ENCODE measurements around the gene RRP36.
A peak's percentile ranks its signal among the peaks of the same experiment; 100 is the strongest.
"Not testable (repeated sequence)": the region's sequence is repeated elsewhere in the genome, so short reads cannot be mapped to it uniquely, and the experiment has no call there.

The RRP36 gene

GRCh38 chr6:42989923-42990322, 31.5 kb upstream of the RRP36 start:
- Mint-ChIP-seq H3K9me3 (no peaks in the 10 kb centered on the region), H3K36me3 (ENCODE audit: low read depth) (peaks cover 66% of the 10 kb centered on the region), H3K4me1 (ENCODE audit: low read depth) (peaks cover 53% of the 10 kb centered on the region), H3K27me3 (no peaks in the 10 kb centered on the region), H3K27ac (no peak overlapping the region), H3K4me3 (no peak overlapping the region)
- DNase-seq = no peak

GRCh38 chr6:42993445-42993844, 28.0 kb upstream of the RRP36 start:
- peaks cover 27% of the 10 kb centered on the region for H3K4me1 Mint-ChIP-seq (ENCODE audit: low read depth)
- H3K4me3 Mint-ChIP-seq = no peak overlapping the region
- DNase-seq = no peak

GRCh38 chr6:42996513-42996912, 24.9 kb upstream of the RRP36 start:
- Mint-ChIP-seq H3K9me3 (no peaks in the 10 kb centered on the region), H3K27me3 (no peaks in the 10 kb centered on the region), H3K4me3 (no peak overlapping the region), H3K27ac (no peak overlapping the region), H3K36me3 (ENCODE audit: low read depth) (peaks cover 23% of the 10 kb centered on the region), H3K4me1 (ENCODE audit: low read depth) (peaks cover 11% of the 10 kb centered on the region)
- DNase-seq = no peak

More at GRCh38 chr6:42993445-42993844, 28.0 kb upstream of the RRP36 start:
- H3K9me3 Mint-ChIP-seq = no peaks in the 10 kb centered on the region
- H3K27me3 Mint-ChIP-seq = no peaks in the 10 kb centered on the region
- H3K27ac Mint-ChIP-seq = peak overlapping the region; percentile 5
- H3K36me3 Mint-ChIP-seq (ENCODE audit: low read depth) = peaks cover 44% of the 10 kb centered on the region

GRCh38 chr6:42998205-42998604, 23.2 kb upstream of the RRP36 start:
- peaks cover 21% of the 10 kb centered on the region for H3K36me3 Mint-ChIP-seq (ENCODE audit: low read depth)
- H3K27ac Mint-ChIP-seq = not testable (repeated sequence)

GRCh38 chr6:43001843-43002242, 19.6 kb upstream of the RRP36 start:
- Mint-ChIP-seq H3K27ac (no peak overlapping the region), H3K36me3 (ENCODE audit: low read depth) (peaks cover 26% of the 10 kb centered on the region), H3K27me3 (no peaks in the 10 kb centered on the region), H3K4me1 (ENCODE audit: low read depth) (peaks cover 4% of the 10 kb centered on the region), H3K9me3 (no peaks in the 10 kb centered on the region), H3K4me3 (no peak overlapping the region)
- no peak for DNase-seq

More at GRCh38 chr6:42998205-42998604, 23.2 kb upstream of the RRP36 start:
- DNase-seq, H3K27me3 Mint-ChIP-seq, H3K9me3 Mint-ChIP-seq, H3K4me3 Mint-ChIP-seq: not testable (repeated sequence)
- H3K4me1 Mint-ChIP-seq (ENCODE audit: low read depth) = peaks cover 11% of the 10 kb centered on the region

- H3K27me3 Mint-ChIP-seq = no peaks in the 10 kb centered on the region
- H3K4me1 Mint-ChIP-seq (ENCODE audit: low read depth) = peaks cover 4% of the 10 kb centered on the region
- peaks cover 60% of the 10 kb centered on the region for H3K36me3 Mint-ChIP-seq (ENCODE audit: low read depth)
- no peaks in the 10 kb centered on the region for H3K9me3 Mint-ChIP-seq
- DNase-seq = no peak
- H3K4me3 Mint-ChIP-seq = no peak overlapping the region
- H3K27ac Mint-ChIP-seq = peak overlapping the region; percentile 42
Measured at GRCh38 chr6:43005844-43006243, 15.6 kb upstream of the RRP36 start.

GRCh38 chr6:43006251-43006650, 15.2 kb upstream of the RRP36 start:
- no peaks in the 10 kb centered on the region for H3K27me3 Mint-ChIP-seq
- peaks cover 64% of the 10 kb centered on the region for H3K36me3 Mint-ChIP-seq (ENCODE audit: low read depth)
- no peak for DNase-seq
- H3K9me3 Mint-ChIP-seq = no peaks in the 10 kb centered on the region
- H3K4me1 Mint-ChIP-seq (ENCODE audit: low read depth) = peaks cover 8% of the 10 kb centered on the region
- no peak overlapping the region for H3K4me3 Mint-ChIP-seq
- no peak overlapping the region for H3K27ac Mint-ChIP-seq

- Mint-ChIP-seq H3K9me3 (no peaks in the 10 kb centered on the region), H3K4me1 (ENCODE audit: low read depth) (peaks cover 17% of the 10 kb centered on the region), H3K4me3 (no peak overlapping the region), H3K36me3 (ENCODE audit: low read depth) (peaks cover 73% of the 10 kb centered on the region), H3K27ac (no peak overlapping the region), H3K27me3 (no peaks in the 10 kb centered on the region)
- no peak for DNase-seq
Measured at GRCh38 chr6:43007126-43007525, 14.3 kb upstream of the RRP36 start.

- H3K4me1 Mint-ChIP-seq (ENCODE audit: low read depth) = peaks cover 31% of the 10 kb centered on the region
- peaks cover 86% of the 10 kb centered on the region for H3K36me3 Mint-ChIP-seq (ENCODE audit: low read depth)
- no peaks in the 10 kb centered on the region for H3K9me3 Mint-ChIP-seq
- peak; percentile 55 for DNase-seq
- no peak overlapping the region for H3K4me3 Mint-ChIP-seq
- H3K27ac Mint-ChIP-seq = peak overlapping the region; percentile 68
- no peaks in the 10 kb centered on the region for H3K27me3 Mint-ChIP-seq
Measured at GRCh38 chr6:43009124-43009523, 12.3 kb upstream of the RRP36 start.

- Mint-ChIP-seq H3K4me3 (peak overlapping the region; percentile 31), H3K27me3 (no peaks in the 10 kb centered on the region), H3K9me3 (no peaks in the 10 kb centered on the region), H3K4me1 (ENCODE audit: low read depth) (peaks cover 44% of the 10 kb centered on the region), H3K36me3 (ENCODE audit: low read depth) (peaks cover 85% of the 10 kb centered on the region), H3K27ac (peak overlapping the region; percentile 97)
- no peak for DNase-seq
Measured at GRCh38 chr6:43011207-43011606, 10.2 kb upstream of the RRP36 start.

- DNase-seq = no peak
- H3K4me1 Mint-ChIP-seq (ENCODE audit: low read depth) = peaks cover 55% of the 10 kb centered on the region
- H3K27me3 Mint-ChIP-seq = no peaks in the 10 kb centered on the region
- no peaks in the 10 kb centered on the region for H3K9me3 Mint-ChIP-seq
- H3K27ac Mint-ChIP-seq = peak overlapping the region; percentile 97
- H3K36me3 Mint-ChIP-seq (ENCODE audit: low read depth) = peaks cover 81% of the 10 kb centered on the region
- H3K4me3 Mint-ChIP-seq = peak overlapping the region; percentile 96
Measured at GRCh38 chr6:43012364-43012763, 9.1 kb upstream of the RRP36 start.

- H3K27ac Mint-ChIP-seq = peak overlapping the region; percentile 97
- H3K4me3 Mint-ChIP-seq = peak overlapping the region; percentile 96
- no peak for DNase-seq
- no peaks in the 10 kb centered on the region for H3K9me3 Mint-ChIP-seq
- no peaks in the 10 kb centered on the region for H3K27me3 Mint-ChIP-seq
- H3K4me1 Mint-ChIP-seq (ENCODE audit: low read depth) = peaks cover 59% of the 10 kb centered on the region
- peaks cover 81% of the 10 kb centered on the region for H3K36me3 Mint-ChIP-seq (ENCODE audit: low read depth)
Measured at GRCh38 chr6:43013097-43013842, 8.2 kb upstream of the RRP36 start.

GRCh38 chr6:43013843-43014433, 7.5 kb upstream of the RRP36 start, which contains the start of the genes KLHDC3 and MEA1:
KLHDC3 (plus strand) TSS chr6:43014249; CDS start chr6:43017193, 2,944 bp downstream.
MEA1 (minus strand) TSS chr6:43013946; CDS start chr6:43013813, 133 bp downstream.
- H3K9me3 Mint-ChIP-seq = no peaks in the 10 kb centered on the region
- H3K27me3 Mint-ChIP-seq = no peaks in the 10 kb centered on the region
- H3K4me3 Mint-ChIP-seq = peak within 1 kb of the TSS; percentile 96
- peak within 1 kb of the TSS; percentile 97 for H3K27ac Mint-ChIP-seq
- peaks cover 81% of the 10 kb centered on the region for H3K36me3 Mint-ChIP-seq (ENCODE audit: low read depth)
- H3K4me1 Mint-ChIP-seq (ENCODE audit: low read depth) = peaks cover 59% of the 10 kb centered on the region
- peak; percentile 99 for DNase-seq

GRCh38 chr6:43014434-43014909, 7.0 kb upstream of the RRP36 start:
- Mint-ChIP-seq H3K36me3 (ENCODE audit: low read depth) (peaks cover 81% of the 10 kb centered on the region), H3K4me3 (peak overlapping the region; percentile 96), H3K27ac (peak overlapping the region; percentile 97), H3K9me3 (no peaks in the 10 kb centered on the region), H3K4me1 (ENCODE audit: low read depth) (peaks cover 59% of the 10 kb centered on the region), H3K27me3 (no peaks in the 10 kb centered on the region)
- DNase-seq = no peak

All from activated T-cell treated with anti-CD3 and anti-CD28 coated beads, Interleukin-2, amount 50 U/mL, for 24 hours (primary cell).